Activated gamma-delta T cell (primary cell): ENCODE results near the gene CERS3.
A peak's percentile ranks its signal among the peaks of the same experiment; 100 is the strongest.

Experiments used
- DNase-seq: peaks from one replicate; lab custom pipeline; 2025; lab: John Stamatoyannopoulos, UW
- total RNA-seq, 2 donors: gene quantifications; one replicate each; lab custom pipeline; 2026; lab: John Stamatoyannopoulos, UW

The CERS3 gene
- 0.92 to 2.7 reads per million in 2 donors for total RNA-seq

DNA sequence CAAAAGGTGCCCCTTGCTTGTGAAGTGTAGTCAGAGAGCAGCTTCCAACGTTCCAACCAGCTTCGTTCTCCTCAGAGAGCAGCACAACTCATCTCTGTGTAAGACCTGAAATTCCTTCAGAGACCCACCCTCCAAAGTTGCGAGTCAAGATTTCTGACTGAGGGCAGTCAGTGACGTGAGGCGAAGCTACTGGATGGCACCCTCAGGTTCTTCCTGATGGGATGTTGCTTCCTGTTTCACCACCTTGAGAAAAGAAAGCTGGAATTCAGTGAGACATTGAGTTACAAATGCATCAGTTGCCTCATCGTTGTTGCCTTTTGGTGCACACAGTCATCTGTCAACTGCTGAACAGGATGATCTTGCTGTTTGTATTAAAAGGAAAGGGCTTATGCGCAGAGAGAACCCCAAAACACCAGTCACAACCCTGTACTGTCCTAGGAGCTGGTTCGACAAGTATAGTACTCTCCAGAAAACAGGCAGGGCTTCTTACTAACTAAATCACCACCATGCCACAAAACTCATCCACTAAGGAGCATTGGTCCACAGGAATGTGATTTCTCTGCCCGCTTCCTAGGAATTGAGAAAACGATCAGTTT lies at the start of gene CERS3:
Gene CERS3, minus strand, starts transcription at position 118 of the 596 bp plus-strand sequence. CDS start 27,101 bp downstream, outside the sequence.
- no peak for DNase-seq

DNA sequence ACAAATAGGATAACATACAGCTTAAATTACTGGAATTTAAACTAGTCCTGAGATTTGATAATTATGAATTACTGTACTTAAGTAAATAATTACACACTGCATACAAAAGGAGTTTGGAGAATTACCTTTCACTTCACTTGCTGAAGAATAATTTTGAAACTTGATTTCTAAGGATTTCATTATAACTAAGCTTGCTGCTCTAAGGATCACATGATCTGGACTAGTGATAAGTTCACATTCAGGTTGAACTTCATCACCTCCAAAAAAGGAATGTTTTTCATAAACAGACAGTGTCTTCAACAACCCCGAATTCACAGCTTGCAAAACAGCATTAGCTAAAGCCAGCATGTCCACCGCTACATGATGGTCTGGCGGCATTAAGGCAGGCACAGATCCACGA lies 44.8 kb upstream of the CERS3 start:
- DNase-seq = no peak

DNA sequence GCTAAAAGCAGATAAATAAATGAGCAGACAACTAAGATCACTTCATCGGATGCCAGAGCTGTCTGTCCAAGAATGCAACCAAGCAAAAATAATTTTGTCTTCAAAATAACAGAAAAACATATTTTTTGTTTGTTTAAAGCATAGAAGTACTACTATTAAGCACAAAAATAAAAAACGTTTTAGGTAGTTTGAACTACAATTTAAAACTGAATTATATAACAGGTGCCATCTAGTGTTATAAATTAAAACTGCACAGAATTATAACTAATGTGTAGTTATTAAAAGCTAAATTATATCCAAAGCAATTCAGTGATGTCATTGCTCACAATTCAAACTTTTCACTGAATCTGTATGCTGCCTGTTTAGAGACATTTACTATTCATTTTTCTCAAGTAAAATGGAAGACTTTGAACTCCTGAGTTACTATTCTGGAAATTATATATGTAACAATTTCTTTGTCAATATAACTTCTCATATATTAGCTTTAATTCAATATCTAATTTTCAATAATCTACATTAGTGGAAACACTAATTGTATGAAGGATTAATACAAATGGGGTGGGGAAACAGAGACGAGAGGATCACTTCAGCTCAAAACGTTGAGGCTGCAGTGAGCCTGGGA lies 43.7 kb upstream of the CERS3 start:
- no peak for DNase-seq

DNA sequence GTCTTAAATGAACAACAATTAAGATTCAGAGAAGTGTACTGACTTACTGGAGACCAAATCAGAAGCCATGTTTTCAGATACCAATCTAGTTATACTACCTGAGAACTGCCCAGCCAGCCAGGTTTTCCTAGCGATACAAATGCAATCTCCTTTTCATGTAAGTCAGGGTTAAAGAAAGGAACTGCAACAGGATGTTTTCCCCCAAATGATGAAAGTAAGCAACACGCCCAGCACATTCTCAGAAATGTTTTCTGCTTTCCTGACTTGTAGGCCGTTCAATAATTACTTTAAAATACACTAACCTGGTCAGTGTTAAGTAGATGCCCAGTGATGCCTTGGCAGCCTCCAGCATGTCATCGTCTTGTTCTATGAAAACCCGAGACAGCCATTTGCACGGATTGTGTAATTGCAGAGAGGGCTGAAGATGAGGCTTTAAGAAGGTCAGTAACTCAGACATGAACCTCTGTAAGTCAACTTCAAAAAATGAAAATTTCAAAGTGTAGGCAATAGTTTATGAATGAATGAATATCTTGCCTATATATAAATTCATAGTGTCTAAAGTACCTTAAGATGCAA lies 42.9 kb upstream of the CERS3 start:
- DNase-seq = no peak

DNA sequence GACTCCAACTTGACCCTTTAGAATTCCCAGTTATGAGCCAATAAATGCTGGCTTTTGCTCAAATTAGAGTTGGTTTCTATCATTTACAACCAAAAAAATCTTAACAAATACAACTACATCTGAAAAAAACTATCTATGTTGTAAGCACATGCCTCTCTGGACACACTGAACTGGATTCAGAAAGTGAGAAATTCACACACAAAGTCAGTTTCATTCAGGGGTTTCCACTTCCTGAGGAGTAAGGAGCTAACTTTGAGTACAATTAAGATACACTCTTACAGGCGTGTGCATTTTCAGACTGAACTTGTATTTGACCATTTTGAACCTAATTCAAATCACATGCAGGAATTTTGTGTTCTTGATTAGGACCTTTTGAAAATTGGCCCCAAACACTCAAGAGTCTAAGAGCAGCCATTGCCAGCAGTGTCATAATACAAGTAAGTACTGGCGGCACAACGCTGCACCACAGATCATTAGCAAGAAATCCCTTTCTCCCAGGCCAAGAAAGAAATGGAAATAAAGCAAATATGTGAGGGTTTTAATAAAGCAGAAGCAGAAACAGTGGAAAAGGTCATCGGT lies 42.1 kb upstream of the CERS3 start:
- DNase-seq = no peak

DNA sequence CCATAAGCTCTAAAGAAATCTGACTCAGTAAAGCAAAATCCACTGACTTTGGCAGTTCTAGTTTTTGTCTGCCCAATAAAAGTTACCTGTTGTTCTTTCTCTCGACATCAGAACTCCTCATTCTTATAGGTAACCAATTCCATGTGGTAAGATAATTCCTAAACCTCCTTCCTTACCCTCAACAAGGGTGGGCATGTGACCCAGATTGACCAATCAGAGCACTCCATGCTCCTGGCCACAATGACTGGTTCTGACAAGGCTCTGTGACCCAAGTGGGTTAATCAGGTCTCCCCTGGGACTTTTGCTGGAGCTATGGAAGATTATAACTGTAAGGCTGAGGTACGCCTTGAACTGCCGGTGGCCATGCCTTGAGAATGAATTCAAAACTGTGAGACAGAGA lies 41.5 kb upstream of the CERS3 start:
- DNase-seq = no peak

DNA sequence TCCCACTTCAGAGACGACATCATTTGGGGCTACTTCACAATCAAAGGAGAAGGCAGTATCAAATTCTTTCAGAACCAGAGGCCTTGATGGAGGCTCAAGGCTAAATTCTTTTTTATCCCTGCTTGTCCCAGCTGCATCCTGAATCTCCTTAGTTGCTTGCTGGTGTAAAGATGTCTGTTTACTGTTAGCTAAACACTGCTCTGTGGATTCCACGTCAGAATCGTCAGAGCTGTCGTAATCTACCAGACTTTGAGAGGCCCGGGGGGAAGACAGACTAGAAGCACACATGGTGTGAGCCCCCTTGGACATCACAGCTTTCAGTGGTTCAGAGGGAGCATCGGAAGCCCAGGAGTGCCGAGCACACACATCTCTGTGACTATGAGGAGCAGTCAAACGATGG lies 40.6 kb upstream of the CERS3 start:
- no peak for DNase-seq

DNA sequence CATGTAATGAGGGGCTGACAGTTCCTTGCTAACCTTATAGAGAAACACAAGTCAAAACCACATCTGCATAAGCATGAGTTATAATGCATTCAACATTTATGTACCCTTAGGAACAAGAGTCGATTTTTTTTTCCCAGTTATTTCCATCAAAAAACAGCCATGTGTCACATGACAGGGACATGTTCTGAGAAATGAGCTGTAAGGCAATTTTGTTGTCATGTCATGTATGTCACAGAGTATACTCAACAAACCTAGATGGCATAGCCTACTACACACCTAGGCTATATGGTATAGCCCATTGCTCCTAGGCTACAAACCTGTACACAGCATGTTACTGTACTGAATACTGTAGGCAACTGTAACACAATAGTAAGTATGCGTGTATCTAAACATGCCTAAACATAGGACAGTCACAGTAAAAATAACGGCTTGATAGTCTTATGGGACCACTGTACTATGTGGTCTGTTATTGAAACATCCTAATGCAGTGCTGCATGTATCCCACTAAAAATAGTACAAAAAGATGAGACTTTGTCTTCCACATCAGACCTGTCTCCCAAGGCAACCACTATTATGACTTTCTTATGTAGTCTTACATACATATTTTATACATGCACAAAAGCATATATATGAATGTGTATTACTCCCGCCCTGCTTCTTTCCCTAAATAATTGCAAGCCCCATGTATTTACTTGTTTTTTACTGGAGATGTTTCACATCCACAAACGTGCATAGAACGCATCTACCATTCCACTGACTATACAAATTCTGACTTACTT lies 38.3 kb upstream of the CERS3 start:
- no peak for DNase-seq

DNA sequence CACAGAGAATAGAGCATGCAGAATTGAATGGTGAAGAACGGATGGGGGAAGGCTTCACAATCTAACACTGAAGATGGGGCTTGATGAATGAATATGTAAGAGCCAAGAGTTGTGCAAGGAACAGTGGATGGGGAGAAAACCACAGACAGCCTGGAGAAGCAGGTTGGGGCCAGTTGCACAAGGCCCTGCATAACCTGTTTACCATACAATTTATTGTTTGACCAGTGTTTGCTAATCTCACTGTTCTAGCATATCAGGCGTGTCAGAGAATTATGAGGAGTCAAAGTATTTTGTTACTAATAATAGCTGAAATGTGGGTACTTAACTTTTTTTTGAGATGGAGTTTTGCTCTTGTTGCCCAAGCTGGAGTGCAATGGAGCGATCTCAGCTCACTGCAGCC lies 36.8 kb upstream of the CERS3 start:
- no peak for DNase-seq

DNA sequence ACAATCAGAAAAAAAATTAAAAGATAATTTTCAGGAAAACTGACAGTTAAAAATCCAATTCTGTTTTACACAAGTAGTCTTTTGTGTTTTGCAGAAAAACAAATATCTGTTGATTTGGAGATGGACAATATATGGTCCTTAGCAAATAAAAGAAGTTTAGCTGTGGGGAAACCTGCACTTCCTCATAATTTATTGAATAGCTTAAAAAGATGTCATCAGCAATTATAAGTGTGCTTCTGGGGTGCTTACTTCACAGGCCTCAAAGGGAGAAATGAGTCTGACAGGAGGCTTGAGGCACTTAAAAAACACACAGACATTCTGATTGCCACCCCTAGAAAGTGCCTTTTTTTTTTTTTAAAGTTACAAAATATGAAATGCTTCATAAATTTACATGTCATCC lies 31.6 kb upstream of the CERS3 start:
- no peak for DNase-seq

DNA sequence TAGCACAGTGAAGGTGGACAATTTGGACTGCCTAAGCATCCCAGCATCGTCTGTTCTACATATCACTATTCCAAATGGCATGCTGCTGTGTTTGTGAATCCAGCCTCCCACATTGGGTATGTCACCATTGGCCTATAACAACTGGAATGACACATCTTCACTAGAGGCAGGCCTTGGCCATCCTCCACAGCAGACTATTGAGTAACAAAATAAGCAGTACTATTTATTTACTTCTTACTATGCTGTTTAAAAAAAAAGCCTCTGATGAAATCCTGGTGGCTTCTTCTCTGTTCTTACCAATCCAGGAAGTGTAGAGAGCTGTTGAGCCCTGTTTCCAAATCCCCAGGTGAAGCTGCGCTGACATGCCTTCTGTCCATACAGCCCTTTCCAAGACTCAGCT lies 30.6 kb upstream of the CERS3 start:
- no peak for DNase-seq

DNA sequence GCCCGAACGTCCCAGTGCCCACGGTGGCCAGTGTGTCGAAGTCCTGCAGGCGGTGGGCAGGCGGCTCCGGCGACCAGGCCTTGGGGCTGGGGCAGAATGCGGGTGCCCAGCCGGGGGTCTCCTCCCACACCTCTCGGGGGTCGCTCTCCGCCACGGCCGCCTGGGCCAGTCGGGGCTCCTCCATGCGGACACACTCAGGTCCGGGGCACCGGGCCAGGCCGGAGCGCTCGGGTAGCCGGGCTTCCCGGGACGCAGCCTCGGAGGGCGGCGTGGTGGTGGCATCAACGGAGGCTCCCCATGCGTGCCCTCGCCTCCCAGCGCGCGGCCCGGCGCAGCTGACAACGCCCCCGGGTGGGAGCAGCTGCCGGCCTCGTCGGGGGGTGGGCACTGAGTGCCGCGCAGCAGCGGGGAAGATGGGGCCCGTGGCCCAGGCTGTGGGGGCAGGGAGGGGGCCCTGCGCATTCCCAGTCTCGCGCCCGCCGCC lies 30.1 kb upstream of the CERS3 start:
- peak; percentile 15 for DNase-seq

DNA sequence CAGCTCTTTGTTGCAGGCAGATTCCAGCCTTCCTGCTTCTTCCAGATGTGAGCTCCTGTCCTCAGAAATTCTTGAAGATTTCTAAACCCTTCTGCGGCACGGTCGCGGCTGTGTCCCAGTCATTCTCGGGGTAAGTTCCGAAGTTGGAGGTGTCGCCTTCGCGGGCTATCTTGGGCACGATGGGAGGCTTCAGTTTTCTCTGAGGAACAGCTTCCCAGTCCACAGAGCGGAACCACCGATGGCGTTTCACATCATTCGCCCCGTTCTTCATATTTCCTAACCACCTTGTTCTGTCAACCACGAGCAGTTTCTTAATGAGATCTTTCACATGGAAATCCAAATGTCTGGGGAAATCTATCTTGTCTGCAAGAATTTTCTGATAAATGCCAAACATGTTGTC lies 24.7 kb upstream of the CERS3 start:
- no peak for DNase-seq

DNA sequence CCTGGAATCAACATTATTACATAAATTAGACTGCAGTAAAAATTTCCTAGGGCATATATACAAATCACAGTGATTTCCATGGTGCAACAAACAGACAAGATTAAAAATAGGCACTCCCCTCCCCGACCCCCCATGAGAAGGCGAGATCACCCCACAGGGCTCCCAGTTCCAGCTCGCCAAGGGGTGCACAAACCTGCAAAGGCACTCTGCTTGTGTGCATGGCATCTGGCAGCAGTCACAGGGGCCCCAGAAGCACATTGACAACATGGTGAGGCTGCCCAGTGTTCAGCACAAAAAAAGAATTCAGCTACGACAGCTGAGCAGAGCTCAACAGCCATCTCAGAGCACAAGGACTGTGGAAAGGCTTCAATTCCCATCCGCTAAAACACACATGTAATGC lies 19.2 kb upstream of the CERS3 start:
- DNase-seq = no peak

DNA sequence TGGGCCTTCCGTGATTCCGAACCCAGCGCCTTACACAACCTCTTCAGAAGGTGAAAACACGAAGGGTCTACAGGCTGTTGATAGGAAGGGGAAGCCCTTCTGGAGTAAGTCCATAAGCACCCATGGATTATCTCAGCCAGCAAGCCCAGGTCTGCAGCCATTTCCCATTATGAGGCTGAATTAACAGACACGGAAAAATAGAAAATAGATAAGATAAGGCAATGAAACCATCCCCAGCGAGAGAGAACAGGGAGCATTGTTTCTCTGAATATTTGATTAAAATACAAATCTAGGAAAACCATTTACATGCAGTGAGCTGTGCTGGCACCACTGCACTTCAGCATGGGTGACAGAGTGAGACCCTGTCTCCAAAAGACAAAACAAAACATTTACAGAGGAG lies 16.2 kb upstream of the CERS3 start:
- no peak for DNase-seq

DNA sequence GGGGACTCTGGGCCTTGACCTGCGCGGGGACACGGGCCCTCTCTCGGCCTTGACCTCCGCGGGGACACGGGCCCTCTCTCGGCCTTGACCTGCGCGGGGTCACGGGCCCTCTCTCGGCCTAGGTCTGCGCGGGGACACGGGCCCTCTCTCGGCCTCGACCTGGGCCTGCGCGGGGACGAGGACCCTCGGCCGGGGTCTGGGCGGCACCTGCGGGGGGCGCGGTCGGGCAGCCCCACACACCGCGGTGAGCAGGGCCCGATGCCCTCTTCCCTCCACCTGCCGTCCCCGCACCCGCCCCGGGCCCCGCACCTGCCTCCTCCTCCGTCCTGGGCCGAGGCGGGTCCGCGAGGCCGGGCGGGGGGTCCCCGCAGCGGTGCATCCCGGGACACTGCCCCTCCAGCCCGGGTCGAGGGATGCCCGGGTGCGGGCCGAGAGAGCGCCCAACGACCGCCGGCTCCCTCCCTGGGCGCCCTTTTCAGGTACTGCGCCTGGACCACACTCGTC lies 15.6 kb upstream of the CERS3 start:
- DNase-seq = no peak

DNA sequence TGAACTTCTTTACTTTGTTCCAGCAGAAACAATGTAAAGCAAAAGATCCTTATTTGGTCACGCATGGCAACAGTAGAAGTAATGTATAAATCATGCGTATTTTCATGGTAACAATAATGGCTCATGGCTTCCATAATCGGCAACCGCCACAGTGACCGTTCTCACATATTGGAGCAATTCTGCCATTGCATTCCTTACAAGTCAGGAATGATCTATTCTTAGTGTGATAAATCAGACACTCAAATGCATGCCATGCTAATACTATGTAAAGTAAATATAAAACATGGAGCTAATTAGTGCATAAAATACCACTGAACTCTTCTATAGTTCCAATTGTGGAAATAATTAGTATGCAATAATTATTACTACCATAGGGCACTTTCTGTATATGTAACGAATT lies 13.5 kb upstream of the CERS3 start:
- DNase-seq = no peak

DNA sequence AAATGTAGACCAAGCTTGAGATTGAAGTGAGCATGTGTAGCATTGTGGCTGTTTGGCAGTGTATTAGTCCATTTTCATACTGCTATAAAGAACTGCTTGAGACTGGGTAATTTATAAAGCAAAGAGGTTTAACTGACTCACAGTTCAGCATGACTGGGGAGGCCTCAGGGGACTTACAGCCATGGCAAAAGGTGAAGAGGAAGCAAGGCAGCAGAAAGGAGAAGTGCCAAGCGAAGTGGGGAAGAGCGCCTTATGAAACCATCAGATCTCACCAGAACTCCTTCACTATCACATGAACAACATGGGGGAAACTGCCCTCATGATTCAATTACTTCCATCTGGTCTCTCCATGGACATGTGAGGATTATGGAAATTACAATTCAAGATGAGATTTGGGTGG lies 8.6 kb upstream of the CERS3 start:
- no peak for DNase-seq

DNA sequence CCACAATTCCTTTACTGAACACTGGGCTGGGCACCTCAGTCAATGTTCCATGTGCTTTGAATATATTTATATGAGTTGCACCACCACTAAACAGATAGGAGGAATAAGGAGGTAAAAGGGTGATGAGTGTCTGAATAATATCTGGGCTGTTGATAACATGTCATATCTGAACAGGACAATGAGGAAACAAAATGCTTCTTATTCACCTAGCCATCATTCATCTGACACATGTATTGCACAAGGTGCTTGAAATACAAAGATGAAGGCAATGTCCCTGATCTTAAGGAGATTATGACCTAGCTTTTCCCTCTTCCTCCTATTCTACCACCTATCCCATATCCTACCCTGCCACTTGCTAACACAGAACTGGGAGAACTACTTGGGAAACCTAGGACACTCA lies 8.0 kb upstream of the CERS3 start:
- no peak for DNase-seq

DNA sequence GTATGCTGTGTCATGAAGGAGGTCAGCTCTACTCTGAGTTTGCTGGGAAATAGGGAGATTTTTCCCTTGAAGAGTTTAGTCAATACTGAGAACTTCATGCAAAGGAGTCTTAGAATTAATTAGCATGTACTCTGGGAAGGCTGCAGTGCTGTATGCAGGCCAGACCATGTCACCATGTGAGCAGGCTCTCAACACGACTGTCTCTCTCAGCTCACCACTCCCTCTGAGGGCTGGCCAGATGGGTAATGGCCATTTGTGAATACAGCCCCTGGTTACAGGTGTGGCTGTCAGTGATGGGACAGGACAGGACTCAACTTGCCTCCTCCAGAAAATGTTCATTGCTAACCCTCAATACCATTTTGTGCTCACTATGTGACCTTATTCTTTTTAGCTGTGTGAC lies 5.1 kb upstream of the CERS3 start:
- no peak for DNase-seq

DNA sequence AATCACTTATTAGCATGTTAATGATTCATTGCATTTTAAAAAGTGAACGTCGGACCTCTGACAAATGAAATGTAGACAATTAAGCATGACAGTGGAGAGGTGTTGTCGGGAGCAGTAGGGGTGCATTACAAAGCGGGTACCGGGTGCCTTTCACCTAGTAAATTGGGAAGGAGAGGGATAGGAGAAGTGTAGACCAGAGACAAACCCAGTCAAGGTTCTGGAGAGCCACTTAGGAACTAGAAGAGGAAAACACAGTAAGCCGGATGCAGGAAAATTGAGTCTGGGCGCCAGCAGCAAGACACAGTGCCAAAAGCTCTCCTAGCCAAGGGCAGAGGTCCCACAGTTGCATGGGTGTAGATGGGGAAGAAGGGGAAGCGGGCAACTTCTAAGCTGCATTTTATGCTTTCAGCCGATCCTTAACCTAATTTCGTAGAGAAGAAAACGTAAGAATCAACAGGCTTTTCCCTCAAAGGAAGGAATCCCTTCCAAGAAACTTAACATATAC lies 3.1 kb upstream of the CERS3 start:
- no peak for DNase-seq

DNA sequence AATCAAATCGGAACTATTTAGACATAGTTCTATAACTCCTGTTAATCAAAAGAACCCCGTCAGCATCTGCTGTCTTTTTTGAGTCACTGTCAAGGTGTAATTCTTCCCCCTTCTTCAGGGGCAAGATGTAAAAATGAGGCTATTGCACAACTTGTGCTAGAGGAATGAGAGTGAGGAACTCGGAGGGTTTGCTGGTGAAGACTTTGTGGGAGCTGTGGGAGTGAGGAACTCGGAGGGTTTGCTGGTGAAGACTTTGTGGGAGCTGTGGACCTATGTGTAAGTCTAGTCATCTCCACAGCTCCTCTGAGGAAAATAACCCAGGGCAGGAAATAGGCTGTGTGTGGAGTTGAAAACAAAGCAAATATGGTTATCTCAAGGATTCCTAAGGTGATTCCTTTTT lies 2.5 kb upstream of the CERS3 start:
- no peak for DNase-seq
